ENCODE data around the gene PDK1.
"Not testable (repeated sequence)": the region's sequence is repeated elsewhere in the genome, so short reads cannot be mapped to it uniquely, and the experiment has no call there.

Gene PDK1

GRCh38 chr2:172555522-172556283, at the start of gene PDK1:
TSS of gene PDK1 (plus strand) at chr2:172556090. CDS start at chr2:172556151, 61 bp downstream.
- DNase-seq = peak; percentile 93

GRCh38 chr2:172507199-172507598, 48.7 kb upstream of the PDK1 start:
- DNase-seq = no peak

GRCh38 chr2:172510088-172510487, 45.8 kb upstream of the PDK1 start:
- no peak for DNase-seq

- no peak for DNase-seq
Measured at GRCh38 chr2:172510548-172510947, 45.3 kb upstream of the PDK1 start.

GRCh38 chr2:172512810-172513523, 42.9 kb upstream of the PDK1 start:
- DNase-seq = no peak

- DNase-seq = no peak
Measured at GRCh38 chr2:172513524-172513900, 42.4 kb upstream of the PDK1 start.

- no peak for DNase-seq
Measured at GRCh38 chr2:172513935-172514586, 41.8 kb upstream of the PDK1 start.

- no peak for DNase-seq
Measured at GRCh38 chr2:172516299-172516698, 39.6 kb upstream of the PDK1 start.

- no peak for DNase-seq
Measured at GRCh38 chr2:172518995-172519394, 36.9 kb upstream of the PDK1 start.

- DNase-seq = no peak
Measured at GRCh38 chr2:172525601-172526000, 30.3 kb upstream of the PDK1 start.

- no peak for DNase-seq
Measured at GRCh38 chr2:172531309-172531708, 24.6 kb upstream of the PDK1 start.

- DNase-seq = not testable (repeated sequence)
Measured at GRCh38 chr2:172532461-172532860, 23.4 kb upstream of the PDK1 start.

- DNase-seq = no peak
Measured at GRCh38 chr2:172533687-172534086, 22.2 kb upstream of the PDK1 start.

- no peak for DNase-seq
Measured at GRCh38 chr2:172535119-172535518, 20.8 kb upstream of the PDK1 start.

- not testable (repeated sequence) for DNase-seq
Measured at GRCh38 chr2:172537851-172538250, 18.0 kb upstream of the PDK1 start.

- no peak for DNase-seq
Measured at GRCh38 chr2:172539767-172540166, 16.1 kb upstream of the PDK1 start.

GRCh38 chr2:172540421-172540820, 15.5 kb upstream of the PDK1 start:
- DNase-seq = no peak

- DNase-seq = no peak
Measured at GRCh38 chr2:172545408-172546075, 10.3 kb upstream of the PDK1 start.

- no peak for DNase-seq
Measured at GRCh38 chr2:172549131-172549530, 6.8 kb upstream of the PDK1 start.

GRCh38 chr2:172549802-172550201, 6.1 kb upstream of the PDK1 start:
- not testable (repeated sequence) for DNase-seq

GRCh38 chr2:172550419-172550818, 5.5 kb upstream of the PDK1 start:
- no peak for DNase-seq

- DNase-seq = no peak
Measured at GRCh38 chr2:172551271-172551670, 4.6 kb upstream of the PDK1 start.
